ENCODE measurements around the gene MKNK1. TPM values are rescaled to one million over a fixed set of nuclear protein-coding genes. Genes with fewer than 3 reads are reported as not detected.

The MKNK1 gene
- total and polyA plus RNA-seq, 2 of the 4 experiments (the other 2 are of a cell fraction) = 14.3 to 35.2 TPM

DNA sequence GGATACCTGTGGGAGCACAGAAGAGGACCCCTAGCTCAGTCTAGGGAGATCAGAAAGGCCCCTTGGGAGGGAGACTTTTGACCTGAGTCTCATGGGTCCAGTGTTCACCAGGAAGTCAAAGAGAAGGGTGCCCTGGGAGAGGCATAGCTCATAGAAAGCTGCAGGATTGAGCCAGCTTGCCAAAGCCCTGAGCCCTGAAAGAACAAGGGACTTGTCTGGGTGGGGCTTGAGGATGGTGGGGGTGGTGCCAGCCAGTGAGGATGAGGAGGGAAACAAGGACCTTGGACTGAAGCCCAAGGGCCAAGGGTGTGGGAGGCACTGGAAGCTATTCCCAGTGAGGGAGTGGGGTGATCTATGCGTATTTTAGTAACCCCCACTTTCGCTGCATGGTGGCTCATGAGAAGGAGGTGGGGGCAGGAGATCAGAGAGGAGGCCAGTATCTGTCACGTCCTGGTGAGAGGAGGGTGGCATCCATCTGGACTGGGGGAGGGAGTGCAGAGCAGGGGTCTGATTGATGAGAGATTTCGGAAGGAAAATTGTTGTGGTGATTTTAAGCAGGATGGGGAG, 86.1 kb downstream of the MKNK1 start:
- Histone ChIP-seq H3K18ac (ENCODE audit: low read depth, low read length) (no peak overlapping the region), H3K9ac (ENCODE audit: low read depth, low read length) (no peak overlapping the region), H4K5ac (ENCODE audit: low read depth, low read length) (no peak overlapping the region), H3K4me1 (ENCODE audit: control insufficient read depth, insufficient read depth, low read length) (peaks cover 16% of the 10 kb centered on the region), H4K8ac (ENCODE audit: low read depth in 2 of 2, low read length in 2 of 2) (no peak overlapping the region), H3K27me3 (ENCODE audit: control insufficient read depth, insufficient read depth, low read length) (peaks cover 49% of the 10 kb centered on the region), H4K91ac (ENCODE audit: insufficient read depth, low read depth, low read length) (no peak overlapping the region), H3K9me3 (ENCODE audit: control insufficient read depth, insufficient read depth, low read length) (no peaks in the 10 kb centered on the region), H3K23ac (ENCODE audit: low read depth, low read length) (no peak overlapping the region), H3K9me1 (ENCODE audit: insufficient read depth, low read length) (peaks cover 3% of the 10 kb centered on the region), H3K14ac (replicated peaks; ENCODE audit: low read depth, low read length) (no peak overlapping the region), H2AK9ac (replicated peaks; ENCODE audit: low read depth, low read length, poor library complexity) (no peak overlapping the region), H2AK5ac (ENCODE audit: low read depth, low read length) (no peak overlapping the region), H3K27ac (ENCODE audit: insufficient read depth, low read length) (no peak overlapping the region), H2BK20ac (ENCODE audit: low read depth, low read length) (no peak overlapping the region), H3K4me3 (ENCODE audit: insufficient read depth, low read depth, low read length) (no peak overlapping the region), H3K56ac (ENCODE audit: extremely low read depth, insufficient read depth, low read length) (no peak overlapping the region), H3K79me1 (ENCODE audit: low read depth in 1 of 2, low read length in 2 of 2) (no peaks in the 10 kb centered on the region), H2BK120ac (ENCODE audit: low read depth, low read length) (no peak overlapping the region), H4K20me1 (ENCODE audit: insufficient read depth, low read length) (0 out of 2 replicates have a peak, but pooled peaks cover 3% of the 10 kb centered on the region), H3K4ac (ENCODE audit: low read depth, low read length) (no peak overlapping the region), H2BK15ac (ENCODE audit: low read depth, low read length) (no peak overlapping the region), H3K4me2 (ENCODE audit: low read depth, low read length) (no peak overlapping the region), H3K36me3 (ENCODE audit: control insufficient read depth, insufficient read depth, low read length) (no peaks in the 10 kb centered on the region), H2BK5ac (ENCODE audit: low read depth, low read length, poor library complexity, severe bottlenecking) (no peak overlapping the region), H2AFZ (replicated peaks; ENCODE audit: low read length, poor library complexity) (peak overlapping the region; percentile 14)
- no TSS peak for BruUV-seq (replicated peaks)
- intact Hi-C loops (cut with micrococcal nuclease) = no loop called here
- DNase-seq = no peak
- in situ Hi-C loops (cut with MboI; ENCODE audit: low sequenced_read_pairs) = no loop called here
- ChIA-PET CTCF (no interaction called here), POLR2A (ENCODE audit: unreplicated experiment) (no interaction called here)
- TF ChIP-seq RAD21 (IDR thresholded peaks at IDR 0.05; ENCODE audit: low read length) (no peak), MAFK (IDR thresholded peaks at IDR 0.05; ENCODE audit: low read depth, low read length) (no peak), POLR2A (IDR thresholded peaks at IDR 0.05; ENCODE audit: low read depth, low read length) (no peak), CHD1 (IDR thresholded peaks at IDR 0.05; ENCODE audit: low read depth, low read length) (no peak), MAZ (IDR thresholded peaks at IDR 0.05; ENCODE audit: borderline replicate concordance, low read depth, low read length) (no peak), FOS (IDR thresholded peaks at IDR 0.05; ENCODE audit: low read depth, low read length) (no peak), SMC3 (IDR thresholded peaks at IDR 0.05; ENCODE audit: low read depth, low read length) (no peak), RCOR1 (IDR thresholded peaks at IDR 0.05; ENCODE audit: insufficient replicate concordance, low read length) (no peak), MXI1 (IDR thresholded peaks at IDR 0.05; ENCODE audit: borderline replicate concordance, low read depth, low read length) (no peak), CEBPB (IDR thresholded peaks at IDR 0.05; ENCODE audit: low read depth, low read length) (no peak), NFE2L2 (IDR thresholded peaks at IDR 0.05; ENCODE audit: low read depth, low read length) (no peak), RFX5 (IDR thresholded peaks at IDR 0.05; ENCODE audit: low read depth, low read length) (no peak), BHLHE40 (IDR thresholded peaks at IDR 0.05; ENCODE audit: low read depth, low read length) (no peak), ELK1 (IDR thresholded peaks at IDR 0.05; ENCODE audit: borderline replicate concordance, low read depth, low read length) (no peak)
- TF ChIP-seq, protein P1, sequence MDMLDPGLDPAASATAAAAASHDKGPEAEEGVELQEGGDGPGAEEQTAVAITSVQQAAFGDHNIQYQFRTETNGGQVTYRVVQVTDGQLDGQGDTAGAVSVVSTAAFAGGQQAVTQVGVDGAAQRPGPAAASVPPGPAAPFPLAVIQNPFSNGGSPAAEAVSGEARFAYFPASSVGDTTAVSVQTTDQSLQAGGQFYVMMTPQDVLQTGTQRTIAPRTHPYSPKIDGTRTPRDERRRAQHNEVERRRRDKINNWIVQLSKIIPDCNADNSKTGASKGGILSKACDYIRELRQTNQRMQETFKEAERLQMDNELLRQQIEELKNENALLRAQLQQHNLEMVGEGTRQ (IDR thresholded peaks at IDR 0.05; ENCODE audit: low read depth, low read length) = no peak
- TF ChIP-seq, protein P2, sequence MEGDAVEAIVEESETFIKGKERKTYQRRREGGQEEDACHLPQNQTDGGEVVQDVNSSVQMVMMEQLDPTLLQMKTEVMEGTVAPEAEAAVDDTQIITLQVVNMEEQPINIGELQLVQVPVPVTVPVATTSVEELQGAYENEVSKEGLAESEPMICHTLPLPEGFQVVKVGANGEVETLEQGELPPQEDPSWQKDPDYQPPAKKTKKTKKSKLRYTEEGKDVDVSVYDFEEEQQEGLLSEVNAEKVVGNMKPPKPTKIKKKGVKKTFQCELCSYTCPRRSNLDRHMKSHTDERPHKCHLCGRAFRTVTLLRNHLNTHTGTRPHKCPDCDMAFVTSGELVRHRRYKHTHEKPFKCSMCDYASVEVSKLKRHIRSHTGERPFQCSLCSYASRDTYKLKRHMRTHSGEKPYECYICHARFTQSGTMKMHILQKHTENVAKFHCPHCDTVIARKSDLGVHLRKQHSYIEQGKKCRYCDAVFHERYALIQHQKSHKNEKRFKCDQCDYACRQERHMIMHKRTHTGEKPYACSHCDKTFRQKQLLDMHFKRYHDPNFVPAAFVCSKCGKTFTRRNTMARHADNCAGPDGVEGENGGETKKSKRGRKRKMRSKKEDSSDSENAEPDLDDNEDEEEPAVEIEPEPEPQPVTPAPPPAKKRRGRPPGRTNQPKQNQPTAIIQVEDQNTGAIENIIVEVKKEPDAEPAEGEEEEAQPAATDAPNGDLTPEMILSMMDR (conservative IDR thresholded peaks at IDR 0.05; ENCODE audit: low read depth, low read length) = no peak
- no peak for ATAC-seq (ENCODE audit: low read depth)
- dilution Hi-C loops (cut with HindIII; ENCODE audit: low sequenced_read_pairs, unreplicated experiment) = no loop called here
- 27% methylated on average over 4 of the region's 4 CpGs; no CpG with 5 or more reads in 1 of the 2 experiments for WGBS, 2 experiments (ENCODE audit: extremely low coverage in 2 of 2, insufficient read length in 1 of 2)

All from IMR-90 (cell line).